ENCODE measurements around the gene NRG2.

NRG2 gene

DNA sequence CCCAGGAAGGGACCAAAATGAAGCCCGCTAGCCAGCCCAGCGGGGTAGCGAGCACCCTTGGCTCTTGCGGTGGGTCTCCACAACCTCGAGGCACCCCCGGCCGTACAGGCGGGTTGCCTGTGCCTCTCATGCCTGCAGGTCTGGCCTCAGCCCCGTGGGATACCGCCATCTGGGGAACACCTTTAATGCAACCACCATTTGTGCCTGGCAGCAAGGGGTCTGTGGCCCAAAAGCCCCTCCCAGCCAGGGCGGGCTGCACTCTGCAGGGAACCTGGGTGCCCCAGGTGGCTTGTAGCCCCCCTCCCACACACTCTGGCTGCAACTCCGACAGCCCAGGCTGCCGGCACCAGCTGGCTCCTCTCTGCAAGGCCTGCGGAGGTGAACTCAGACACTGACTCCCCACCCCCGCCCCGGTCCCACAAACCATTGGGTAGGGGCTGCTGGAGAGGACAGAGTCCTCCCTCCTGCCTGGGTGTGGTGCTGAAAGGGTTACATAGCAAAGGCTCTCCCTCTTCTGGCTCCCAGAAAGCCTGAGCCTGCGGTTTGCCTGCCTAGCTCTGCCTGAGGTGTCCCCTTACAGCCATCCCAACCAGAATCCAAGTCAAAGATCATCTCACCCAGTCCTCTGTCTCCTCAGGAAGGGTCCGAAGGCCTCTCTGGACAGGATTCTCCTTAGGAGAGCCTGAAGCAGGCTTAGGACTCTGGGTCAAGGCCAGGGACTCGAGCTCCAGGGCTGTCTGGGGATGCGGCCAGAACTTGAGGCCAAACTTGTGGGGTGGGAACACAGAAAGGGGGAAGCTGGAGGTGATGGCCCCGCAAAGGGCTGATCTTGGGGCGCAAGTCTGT, 138.1 kb downstream of the NRG2 start:
- peaks cover 3 to 37% (median 27%) of the 10 kb centered on the region in 5 donors for H3K4me1 ChIP-seq (ENCODE audit: control insufficient read depth in 5 of 5, insufficient read depth in 5 of 5, low read length in 5 of 5)
- no peaks in the 10 kb centered on the region for H3K36me3 ChIP-seq (ENCODE audit: control insufficient read depth in 5 of 5, insufficient read depth in 5 of 5, low read length in 5 of 5)
- peak overlapping the region in 4 of 5 donors; percentile 31 to 61 (median 56) for H3K4me3 ChIP-seq (ENCODE audit: low read depth in 1 of 5, low read length in 5 of 5)
- H3K27me3 ChIP-seq (ENCODE audit: control insufficient read depth in 5 of 5, insufficient read depth in 4 of 5, low read length in 5 of 5) = peaks cover 3 to 30% (median 3%) of the 10 kb centered on the region in 5 donors
- no peaks in the 10 kb centered on the region for H3K9me3 ChIP-seq (ENCODE audit: control insufficient read depth in 5 of 5, low read length in 5 of 5)
- H3K9ac ChIP-seq (ENCODE audit: low read length in 5 of 5) = peak overlapping the region in 1 of 5 donors; percentile 55
- H3K27ac ChIP-seq (ENCODE audit: low read depth, low read length) = no peak overlapping the region

DNA sequence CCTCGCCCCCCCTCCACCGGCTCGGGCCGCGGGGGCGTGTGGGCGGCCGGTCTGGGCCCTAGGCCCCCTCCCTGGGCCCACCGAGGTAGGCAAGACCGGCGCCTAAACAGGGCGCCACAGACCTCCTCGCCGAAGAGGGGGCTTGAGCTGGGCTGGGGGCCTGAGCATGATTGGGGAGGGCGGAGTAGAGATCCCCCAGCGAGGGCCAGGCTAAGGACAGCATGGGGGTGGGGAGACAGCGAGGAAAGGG, 138.6 kb downstream of the NRG2 start:
- peak overlapping the region in 2 of 5 donors; percentile 3 to 55 for H3K9ac ChIP-seq (ENCODE audit: low read length in 5 of 5)
- peaks cover 3 to 30% (median 3%) of the 10 kb centered on the region in 5 donors for H3K27me3 ChIP-seq (ENCODE audit: control insufficient read depth in 5 of 5, insufficient read depth in 4 of 5, low read length in 5 of 5)
- peaks cover 3 to 35% (median 27%) of the 10 kb centered on the region in 5 donors for H3K4me1 ChIP-seq (ENCODE audit: control insufficient read depth in 5 of 5, insufficient read depth in 5 of 5, low read length in 5 of 5)
- H3K9me3 ChIP-seq (ENCODE audit: control insufficient read depth in 5 of 5, low read length in 5 of 5) = no peaks in the 10 kb centered on the region
- H3K4me3 ChIP-seq (ENCODE audit: low read depth in 1 of 5, low read length in 5 of 5) = peak overlapping the region in 3 of 5 donors; percentile 53 to 61 (median 60)
- H3K36me3 ChIP-seq (ENCODE audit: control insufficient read depth in 5 of 5, insufficient read depth in 5 of 5, low read length in 5 of 5) = no peaks in the 10 kb centered on the region
- H3K27ac ChIP-seq (ENCODE audit: low read depth, low read length) = no peak overlapping the region

DNA sequence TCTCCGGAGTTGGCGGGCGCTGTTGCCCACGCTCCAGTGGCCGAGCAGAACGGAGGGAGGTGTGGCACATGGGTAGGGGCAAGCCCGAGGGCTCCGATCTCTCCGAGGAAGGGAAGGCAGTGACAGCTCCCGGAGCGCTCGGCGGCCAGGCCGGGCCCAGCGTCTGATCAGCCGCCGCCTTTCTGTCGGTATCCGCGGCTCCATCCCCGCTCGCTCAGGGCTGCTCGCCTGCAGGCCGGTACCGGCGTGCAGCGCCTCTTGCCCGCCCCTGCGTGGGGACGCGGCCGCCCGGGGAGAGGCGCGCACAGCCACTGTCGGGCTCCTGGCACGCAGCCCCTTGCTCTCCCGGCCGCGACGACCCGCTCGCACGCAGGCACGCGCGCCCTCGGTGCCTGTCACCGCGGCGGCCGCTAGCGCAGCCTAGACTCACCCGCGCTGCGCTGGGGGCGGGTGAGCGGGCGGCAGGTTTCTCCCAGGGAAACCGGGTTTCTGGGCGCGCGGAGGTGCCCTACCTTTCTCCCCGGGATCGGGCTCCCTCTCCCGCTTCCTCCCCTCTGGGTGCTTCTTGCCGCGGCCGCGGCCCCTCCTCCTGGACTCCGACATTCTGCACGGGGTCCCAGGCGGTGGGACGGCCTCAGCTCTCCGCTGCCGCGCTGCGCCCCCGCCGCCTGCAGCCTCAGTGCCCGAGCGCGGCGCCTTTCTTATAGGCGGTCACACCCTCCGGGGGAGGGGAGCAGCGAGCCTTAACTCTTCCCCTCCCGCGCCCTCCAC, 139.1 kb downstream of the NRG2 start:
- peak overlapping the region in 4 of 5 donors; percentile 49 to 61 (median 56) for H3K4me3 ChIP-seq (ENCODE audit: low read depth in 1 of 5, low read length in 5 of 5)
- H3K27me3 ChIP-seq (ENCODE audit: control insufficient read depth in 5 of 5, insufficient read depth in 4 of 5, low read length in 5 of 5) = peaks cover 3 to 30% (median 3%) of the 10 kb centered on the region in 5 donors
- H3K36me3 ChIP-seq (ENCODE audit: control insufficient read depth in 5 of 5, insufficient read depth in 5 of 5, low read length in 5 of 5) = no peaks in the 10 kb centered on the region
- no peak overlapping the region for H3K27ac ChIP-seq (ENCODE audit: low read depth, low read length)
- no peaks in the 10 kb centered on the region for H3K9me3 ChIP-seq (ENCODE audit: control insufficient read depth in 5 of 5, low read length in 5 of 5)
- H3K4me1 ChIP-seq (ENCODE audit: control insufficient read depth in 5 of 5, insufficient read depth in 5 of 5, low read length in 5 of 5) = peaks cover 3 to 30% (median 27%) of the 10 kb centered on the region in 5 donors
- peak overlapping the region in 2 of 5 donors; percentile 3 to 55 for H3K9ac ChIP-seq (ENCODE audit: low read length in 5 of 5)

DNA sequence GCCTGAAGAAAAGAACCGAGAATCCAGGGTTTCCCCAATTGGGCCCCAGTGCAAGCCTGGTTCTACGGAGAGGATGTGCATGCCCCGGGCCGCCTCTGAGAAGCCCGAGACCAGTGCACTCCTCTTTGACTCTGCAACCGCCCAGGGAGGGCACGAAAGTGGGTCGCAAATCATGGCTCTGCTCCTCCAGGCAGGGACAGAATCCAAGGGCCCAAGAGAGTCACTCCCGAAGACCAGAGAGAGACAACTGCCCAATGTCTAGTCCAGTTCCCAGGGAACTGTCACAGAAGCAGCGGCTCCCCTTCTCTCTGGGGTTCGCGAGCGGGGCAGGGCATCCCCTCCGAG, 139.7 kb downstream of the NRG2 start:
- Histone ChIP-seq H3K27me3 (ENCODE audit: control insufficient read depth in 5 of 5, insufficient read depth in 4 of 5, low read length in 5 of 5) (peaks cover 3 to 30% (median 3%) of the 10 kb centered on the region in 5 donors), H3K27ac (ENCODE audit: low read depth, low read length) (no peak overlapping the region), H3K4me1 (ENCODE audit: control insufficient read depth in 5 of 5, insufficient read depth in 5 of 5, low read length in 5 of 5) (peaks cover 3 to 26% (median 24%) of the 10 kb centered on the region in 5 donors), H3K9me3 (ENCODE audit: control insufficient read depth in 5 of 5, low read length in 5 of 5) (no peaks in the 10 kb centered on the region), H3K36me3 (ENCODE audit: control insufficient read depth in 5 of 5, insufficient read depth in 5 of 5, low read length in 5 of 5) (no peaks in the 10 kb centered on the region), H3K4me3 (ENCODE audit: low read depth in 1 of 5, low read length in 5 of 5) (peak overlapping the region in 4 of 5 donors; percentile 49 to 61 (median 56)), H3K9ac (ENCODE audit: low read length in 5 of 5) (peak overlapping the region in 1 of 5 donors; percentile 36)

DNA sequence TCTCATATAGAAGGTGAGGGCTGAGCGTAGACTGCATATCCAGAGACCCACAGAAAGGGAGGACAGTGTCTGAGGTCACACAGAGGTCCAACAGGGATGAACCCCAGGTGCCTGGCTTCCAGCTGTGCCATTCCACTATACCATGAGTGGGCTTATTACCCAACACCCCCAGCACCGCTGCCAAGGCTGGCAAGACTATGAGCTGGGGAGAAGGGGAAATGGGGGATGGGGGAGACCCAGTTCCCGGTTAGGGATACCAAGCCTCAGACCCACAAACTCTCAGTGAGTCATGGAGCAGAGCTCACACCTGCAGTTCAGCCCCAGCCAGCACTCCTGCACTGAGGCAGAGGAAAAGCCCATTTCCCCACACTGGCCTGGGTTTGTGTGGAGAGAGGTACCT, 141.1 kb downstream of the NRG2 start:
- Histone ChIP-seq H3K36me3 (ENCODE audit: control insufficient read depth in 5 of 5, insufficient read depth in 5 of 5, low read length in 5 of 5) (no peaks in the 10 kb centered on the region), H3K27ac (ENCODE audit: low read depth, low read length) (no peak overlapping the region), H3K9me3 (ENCODE audit: control insufficient read depth in 5 of 5, low read length in 5 of 5) (no peaks in the 10 kb centered on the region), H3K4me3 (ENCODE audit: low read depth in 1 of 5, low read length in 5 of 5) (no peak overlapping the region), H3K27me3 (ENCODE audit: control insufficient read depth in 5 of 5, insufficient read depth in 4 of 5, low read length in 5 of 5) (peaks cover 3 to 30% (median 3%) of the 10 kb centered on the region in 5 donors), H3K4me1 (ENCODE audit: control insufficient read depth in 5 of 5, insufficient read depth in 5 of 5, low read length in 5 of 5) (peaks cover 3 to 25% (median 23%) of the 10 kb centered on the region in 5 donors), H3K9ac (ENCODE audit: low read length in 5 of 5) (no peak overlapping the region)

DNA sequence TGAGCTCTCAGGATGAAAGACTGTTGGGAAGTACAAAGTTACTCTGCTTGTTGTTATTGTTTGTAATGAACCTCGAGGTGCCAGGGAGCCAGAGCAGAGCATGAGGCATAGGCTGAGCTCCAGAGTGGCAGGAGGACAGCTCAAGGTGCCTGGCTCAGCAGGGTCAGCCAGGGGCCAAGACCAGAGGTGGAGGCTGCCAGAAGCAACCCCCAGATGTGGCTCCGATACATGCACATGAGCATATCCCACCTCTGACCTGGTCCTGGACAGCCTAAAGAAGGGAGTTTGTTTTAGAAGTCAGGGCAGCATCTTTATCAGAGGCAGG, 141.9 kb downstream of the NRG2 start:
- no peak overlapping the region for H3K27ac ChIP-seq (ENCODE audit: low read depth, low read length)
- H3K27me3 ChIP-seq (ENCODE audit: control insufficient read depth in 5 of 5, insufficient read depth in 4 of 5, low read length in 5 of 5) = peaks cover 3 to 30% (median 3%) of the 10 kb centered on the region in 5 donors
- H3K36me3 ChIP-seq (ENCODE audit: control insufficient read depth in 5 of 5, insufficient read depth in 5 of 5, low read length in 5 of 5) = no peaks in the 10 kb centered on the region
- no peak overlapping the region for H3K4me3 ChIP-seq (ENCODE audit: low read depth in 1 of 5, low read length in 5 of 5)
- peaks cover 3 to 26% (median 24%) of the 10 kb centered on the region in 5 donors for H3K4me1 ChIP-seq (ENCODE audit: control insufficient read depth in 5 of 5, insufficient read depth in 5 of 5, low read length in 5 of 5)
- no peaks in the 10 kb centered on the region for H3K9me3 ChIP-seq (ENCODE audit: control insufficient read depth in 5 of 5, low read length in 5 of 5)
- no peak overlapping the region for H3K9ac ChIP-seq (ENCODE audit: low read length in 5 of 5)

DNA sequence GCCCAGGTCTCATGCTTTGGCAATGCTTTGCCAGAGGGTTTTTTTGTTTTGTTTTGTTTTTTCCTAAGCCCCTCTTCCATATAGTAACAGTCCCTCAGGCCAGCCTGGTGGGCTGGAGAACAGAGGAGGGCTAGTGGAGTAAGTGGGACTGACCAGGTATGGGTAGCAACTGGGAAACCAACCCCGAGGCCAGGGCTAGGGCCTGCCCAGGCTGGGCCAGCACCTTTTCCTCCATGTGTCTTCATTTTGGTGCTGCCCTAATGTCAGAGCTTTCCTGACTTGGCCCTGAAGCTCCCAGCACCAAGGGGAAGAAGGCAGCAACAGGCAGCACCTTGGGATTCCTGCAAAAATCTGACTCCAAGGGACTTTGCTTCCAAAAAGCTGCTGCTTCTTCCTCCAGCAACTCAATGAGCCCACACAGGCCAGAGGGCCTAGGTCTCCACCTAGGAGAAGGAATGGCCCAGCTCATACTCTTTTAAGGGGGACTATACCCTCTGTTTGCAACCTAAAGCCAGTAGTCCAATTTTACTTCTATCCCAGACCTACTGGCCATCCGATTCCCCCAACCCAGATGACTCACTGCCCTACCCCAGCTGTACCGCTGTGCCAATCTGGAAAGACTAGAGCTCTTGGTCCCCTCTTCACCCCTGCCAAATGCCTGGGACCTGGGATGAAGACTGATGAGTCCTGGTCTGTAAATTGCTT, 142.4 kb downstream of the NRG2 start:
- Histone ChIP-seq H3K27me3 (ENCODE audit: control insufficient read depth in 5 of 5, insufficient read depth in 4 of 5, low read length in 5 of 5) (peaks cover 3 to 30% (median 3%) of the 10 kb centered on the region in 5 donors), H3K9ac (ENCODE audit: low read length in 5 of 5) (no peak overlapping the region), H3K36me3 (ENCODE audit: control insufficient read depth in 5 of 5, insufficient read depth in 5 of 5, low read length in 5 of 5) (no peaks in the 10 kb centered on the region), H3K4me1 (ENCODE audit: control insufficient read depth in 5 of 5, insufficient read depth in 5 of 5, low read length in 5 of 5) (peaks cover 3 to 31% (median 30%) of the 10 kb centered on the region in 5 donors), H3K27ac (ENCODE audit: low read depth, low read length) (no peak overlapping the region), H3K4me3 (ENCODE audit: low read depth in 1 of 5, low read length in 5 of 5) (no peak overlapping the region), H3K9me3 (ENCODE audit: control insufficient read depth in 5 of 5, low read length in 5 of 5) (no peaks in the 10 kb centered on the region)

DNA sequence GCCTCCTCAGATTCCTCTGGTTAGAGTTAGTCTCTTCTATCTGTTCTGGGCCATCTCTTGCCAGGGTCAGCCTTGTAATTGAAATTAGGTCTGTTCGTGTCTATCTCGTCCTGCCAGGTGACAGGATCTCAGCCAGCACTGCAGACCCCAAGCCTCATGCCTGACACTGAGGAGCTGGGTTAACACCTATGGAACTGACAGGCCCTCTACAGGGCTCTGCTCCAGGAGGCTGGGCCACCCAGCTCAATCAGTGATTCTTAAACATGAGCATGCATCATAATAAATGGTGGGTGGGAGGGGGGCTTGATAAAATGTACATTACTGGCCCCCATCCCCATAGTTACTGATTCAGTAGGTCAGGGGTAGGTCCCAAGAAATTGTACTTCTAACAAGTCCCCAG, 144.1 kb downstream of the NRG2 start:
- no peak overlapping the region for H3K4me3 ChIP-seq (ENCODE audit: low read depth in 1 of 5, low read length in 5 of 5)
- H3K36me3 ChIP-seq (ENCODE audit: control insufficient read depth in 5 of 5, insufficient read depth in 5 of 5, low read length in 5 of 5) = no peaks in the 10 kb centered on the region
- H3K27ac ChIP-seq (ENCODE audit: low read depth, low read length) = no peak overlapping the region
- peaks cover 0 to 21% (median 3%) of the 10 kb centered on the region in 5 donors for H3K27me3 ChIP-seq (ENCODE audit: control insufficient read depth in 5 of 5, insufficient read depth in 4 of 5, low read length in 5 of 5)
- H3K9ac ChIP-seq (ENCODE audit: low read length in 5 of 5) = no peak overlapping the region
- H3K9me3 ChIP-seq (ENCODE audit: control insufficient read depth in 5 of 5, low read length in 5 of 5) = no peaks in the 10 kb centered on the region
- H3K4me1 ChIP-seq (ENCODE audit: control insufficient read depth in 5 of 5, insufficient read depth in 5 of 5, low read length in 5 of 5) = peaks cover 3 to 25% (median 21%) of the 10 kb centered on the region in 5 donors

DNA sequence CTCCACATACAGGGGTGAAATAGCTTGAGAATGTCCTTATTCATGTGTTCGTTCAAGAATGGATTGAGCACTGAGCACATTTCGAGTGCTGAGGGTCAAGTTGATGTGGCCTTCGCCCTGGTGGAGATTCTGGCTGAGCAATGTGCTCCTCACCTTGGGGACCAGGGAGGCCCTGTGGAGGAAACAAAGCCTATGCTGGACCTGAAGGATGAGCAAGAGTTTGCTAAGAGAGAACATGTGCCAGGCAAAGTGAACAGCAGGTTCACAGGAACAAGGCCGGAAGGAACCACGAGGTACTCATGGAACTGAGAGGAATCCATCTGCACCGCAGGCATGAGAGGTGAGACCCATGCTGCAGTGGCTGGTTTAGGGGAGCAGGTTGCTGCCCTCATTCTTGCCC, 145.1 kb downstream of the NRG2 start:
- Histone ChIP-seq H3K4me3 (ENCODE audit: low read depth in 1 of 5, low read length in 5 of 5) (no peak overlapping the region), H3K27me3 (ENCODE audit: control insufficient read depth in 5 of 5, insufficient read depth in 4 of 5, low read length in 5 of 5) (peaks cover 0 to 14% (median 3%) of the 10 kb centered on the region in 5 donors), H3K9ac (ENCODE audit: low read length in 5 of 5) (no peak overlapping the region)

More for the DNA sequence above, 145.1 kb downstream of the NRG2 start:
- no peak overlapping the region for H3K27ac ChIP-seq (ENCODE audit: low read depth, low read length)
- no peaks in the 10 kb centered on the region for H3K9me3 ChIP-seq (ENCODE audit: control insufficient read depth in 5 of 5, low read length in 5 of 5)
- H3K36me3 ChIP-seq (ENCODE audit: control insufficient read depth in 5 of 5, insufficient read depth in 5 of 5, low read length in 5 of 5) = no peaks in the 10 kb centered on the region
- peaks cover 3 to 17% (median 14%) of the 10 kb centered on the region in 5 donors for H3K4me1 ChIP-seq (ENCODE audit: control insufficient read depth in 5 of 5, insufficient read depth in 5 of 5, low read length in 5 of 5)
